Measurements from ENCODE around the gene BICD2.

The BICD2 gene

DNA sequence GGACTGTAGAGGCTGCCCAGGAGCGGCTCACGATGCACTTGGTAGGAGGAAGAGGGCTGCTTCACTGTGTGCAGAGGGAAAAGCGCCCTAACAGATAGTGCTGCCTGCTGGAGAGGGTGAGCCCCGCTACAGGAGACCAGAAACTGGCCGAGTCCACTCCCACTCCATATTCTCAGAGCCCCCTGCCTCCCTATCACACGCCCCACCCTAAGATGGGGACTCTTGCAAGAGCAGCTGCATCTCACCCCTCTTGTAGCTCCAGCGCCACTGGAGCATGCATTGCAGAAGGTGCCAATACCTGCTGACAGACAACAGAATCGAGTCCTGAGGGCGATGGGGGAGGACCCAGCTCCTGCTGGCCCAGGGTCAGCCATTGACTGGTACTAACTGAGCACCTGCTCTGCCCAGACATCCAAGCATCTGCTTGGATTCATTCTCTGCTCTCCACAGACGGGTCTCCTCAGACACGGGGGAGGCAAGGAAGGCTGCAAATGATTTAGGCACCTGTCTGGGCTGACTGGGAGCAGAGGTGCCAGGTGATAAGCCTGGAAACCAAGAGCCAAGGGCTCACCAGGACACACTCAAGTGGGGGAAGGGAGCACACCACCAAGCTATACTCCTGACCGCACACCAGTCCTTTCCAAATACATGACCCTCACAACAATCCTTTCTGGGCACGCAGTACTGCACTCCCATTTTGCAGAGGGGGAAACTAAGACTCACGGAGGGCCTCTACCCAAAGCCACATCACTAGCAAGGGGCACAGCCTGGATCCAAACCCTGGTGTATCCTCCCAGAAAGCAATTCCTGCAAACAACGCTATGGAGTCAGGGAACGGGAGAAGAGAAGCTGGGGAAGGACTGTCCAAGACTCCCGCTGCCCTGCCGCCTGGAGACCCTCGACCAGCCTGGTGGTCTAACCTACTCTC lies 1.6 kb downstream of the BICD2 start:
- no peak for TF ChIP-seq ZNF274 (IDR thresholded peaks at IDR 0.05; ENCODE audit: low read depth, low read length)
- H3K4me3 ChIP-seq (ENCODE audit: low read length) = peak overlapping the region; percentile 97

DNA sequence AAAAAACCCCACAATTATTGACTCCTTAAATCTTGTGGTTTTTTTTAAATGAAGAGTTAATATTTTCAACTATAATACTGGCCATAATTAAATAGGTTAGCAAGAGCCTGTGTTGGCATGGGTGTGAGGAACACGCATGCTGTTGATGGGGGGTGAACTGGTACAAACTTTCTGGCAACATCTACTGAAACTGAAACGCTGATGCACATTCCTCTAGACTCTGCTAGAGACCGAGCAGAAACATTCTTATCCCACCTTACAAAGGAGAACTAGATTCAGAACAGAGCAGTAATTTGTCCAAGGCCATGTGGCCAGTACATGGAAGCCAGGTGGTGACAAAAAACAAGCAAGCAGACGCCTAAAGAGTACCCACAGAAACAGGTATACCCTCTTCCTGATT lies 2.4 kb downstream of the BICD2 start:
- H3K4me3 ChIP-seq (ENCODE audit: low read length) = no peak overlapping the region; the same call in 1 of the 2 replicates
- no peak for TF ChIP-seq ZNF274 (IDR thresholded peaks at IDR 0.05; ENCODE audit: low read depth, low read length)

DNA sequence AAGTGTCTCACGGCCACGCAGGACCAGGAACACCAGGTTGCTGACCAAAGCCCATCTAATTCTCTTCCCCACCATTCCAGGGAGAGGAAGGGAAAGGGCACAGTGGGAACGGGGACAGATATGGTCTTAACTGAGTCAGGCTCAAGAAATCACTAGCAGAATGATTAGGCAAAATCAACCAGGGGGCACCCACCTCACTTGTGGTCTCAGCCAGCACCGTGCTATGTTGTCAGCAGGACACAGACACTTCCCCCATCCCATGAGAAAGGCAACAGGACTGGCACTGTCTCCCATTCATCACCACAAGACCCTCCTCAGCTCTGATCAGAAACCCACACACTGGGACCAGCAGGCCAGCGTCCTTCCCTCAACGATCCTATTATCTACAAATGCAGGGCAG lies 2.9 kb downstream of the BICD2 start:
- H3K4me3 ChIP-seq (ENCODE audit: low read length) = no peak overlapping the region
- TF ChIP-seq ZNF274 (IDR thresholded peaks at IDR 0.05; ENCODE audit: low read depth, low read length) = no peak

DNA sequence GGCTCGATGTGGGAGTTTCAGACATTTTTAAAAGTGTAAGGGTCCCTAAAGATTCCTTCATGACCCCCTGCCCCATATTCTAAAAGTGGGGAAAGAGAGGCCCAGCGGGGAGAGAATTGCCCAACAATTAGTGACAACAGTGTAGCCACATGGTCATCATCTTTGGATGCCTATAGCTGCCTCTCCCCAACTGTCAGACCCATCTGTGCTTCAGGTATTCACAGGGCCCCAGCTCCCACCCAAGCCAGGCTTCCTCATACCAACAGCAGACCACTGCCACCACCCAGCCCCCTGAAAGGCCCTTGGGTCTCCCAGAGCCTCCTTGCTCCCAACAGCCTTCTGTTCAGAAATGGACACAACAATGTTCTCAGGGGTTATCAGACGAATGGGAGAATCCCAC lies 4.1 kb downstream of the BICD2 start:
- H3K4me3 ChIP-seq (ENCODE audit: low read length) = no peak overlapping the region
- no peak for TF ChIP-seq ZNF274 (IDR thresholded peaks at IDR 0.05; ENCODE audit: low read depth, low read length)

DNA sequence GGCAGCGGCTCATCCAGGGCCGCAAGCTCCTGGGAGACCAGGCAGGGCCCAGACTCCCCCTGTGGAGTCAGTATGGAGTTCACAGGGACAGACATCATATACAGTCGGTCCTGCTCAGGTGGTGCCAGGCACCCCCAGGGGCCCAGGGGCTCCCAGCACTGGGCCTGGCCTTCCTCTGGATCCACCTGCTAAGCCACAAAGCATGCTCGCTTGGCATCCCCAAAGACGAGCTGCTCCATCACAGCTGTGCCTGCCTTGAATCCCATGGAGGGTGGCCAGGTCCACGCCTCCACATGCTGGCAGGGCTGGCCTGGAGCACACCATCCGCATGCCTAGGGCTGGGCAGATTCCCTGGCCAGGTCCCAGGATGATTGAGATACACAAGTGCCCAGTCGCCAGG lies 4.6 kb downstream of the BICD2 start:
- TF ChIP-seq ZNF274 (IDR thresholded peaks at IDR 0.05; ENCODE audit: low read depth, low read length) = no peak
- no peak overlapping the region for H3K4me3 ChIP-seq (ENCODE audit: low read length)

DNA sequence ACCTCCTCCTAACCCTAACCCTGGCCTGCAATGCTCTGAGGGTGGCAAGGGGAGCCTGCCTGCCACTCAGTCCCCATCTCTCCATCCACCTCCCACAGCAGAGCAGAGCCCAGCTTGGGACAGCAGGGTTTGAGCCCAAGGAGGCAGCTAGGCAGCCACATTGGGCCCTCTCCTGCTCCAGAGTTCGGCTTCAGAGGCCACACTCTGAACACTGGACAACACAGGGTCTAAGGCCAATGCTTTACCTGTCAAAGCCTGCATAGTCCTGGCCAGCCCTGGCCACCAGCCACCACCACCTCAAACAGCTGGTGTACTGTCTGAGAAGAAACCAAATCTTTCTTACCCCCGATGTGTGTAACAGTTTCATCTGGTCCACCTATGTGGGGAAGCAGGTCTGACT lies 5.2 kb downstream of the BICD2 start:
- TF ChIP-seq ZNF274 (IDR thresholded peaks at IDR 0.05; ENCODE audit: low read depth, low read length) = no peak
- H3K4me3 ChIP-seq (ENCODE audit: low read length) = no peak overlapping the region

DNA sequence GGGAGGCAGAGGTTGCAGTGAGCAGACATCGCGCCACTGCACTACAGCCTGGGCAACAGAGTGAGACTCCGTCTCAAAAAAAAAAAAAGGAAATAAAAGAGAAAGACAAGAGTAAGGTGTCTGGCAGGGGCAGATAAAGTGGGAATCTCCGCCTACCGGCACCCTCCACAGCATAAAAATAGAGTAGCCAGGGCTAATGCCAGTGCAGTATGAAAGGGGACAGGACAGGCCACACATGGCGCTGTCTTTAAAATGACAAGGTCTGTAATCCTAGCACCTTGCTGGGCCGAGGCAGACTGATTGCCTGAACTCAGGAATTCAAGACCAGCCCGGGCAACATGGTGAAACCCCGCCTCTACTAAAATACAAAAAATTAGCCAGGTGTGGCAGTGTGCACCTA lies 7.8 kb downstream of the BICD2 start:
- no peak for TF ChIP-seq ZNF274 (IDR thresholded peaks at IDR 0.05; ENCODE audit: low read depth, low read length)
- H3K4me3 ChIP-seq (ENCODE audit: low read length) = no peak overlapping the region

DNA sequence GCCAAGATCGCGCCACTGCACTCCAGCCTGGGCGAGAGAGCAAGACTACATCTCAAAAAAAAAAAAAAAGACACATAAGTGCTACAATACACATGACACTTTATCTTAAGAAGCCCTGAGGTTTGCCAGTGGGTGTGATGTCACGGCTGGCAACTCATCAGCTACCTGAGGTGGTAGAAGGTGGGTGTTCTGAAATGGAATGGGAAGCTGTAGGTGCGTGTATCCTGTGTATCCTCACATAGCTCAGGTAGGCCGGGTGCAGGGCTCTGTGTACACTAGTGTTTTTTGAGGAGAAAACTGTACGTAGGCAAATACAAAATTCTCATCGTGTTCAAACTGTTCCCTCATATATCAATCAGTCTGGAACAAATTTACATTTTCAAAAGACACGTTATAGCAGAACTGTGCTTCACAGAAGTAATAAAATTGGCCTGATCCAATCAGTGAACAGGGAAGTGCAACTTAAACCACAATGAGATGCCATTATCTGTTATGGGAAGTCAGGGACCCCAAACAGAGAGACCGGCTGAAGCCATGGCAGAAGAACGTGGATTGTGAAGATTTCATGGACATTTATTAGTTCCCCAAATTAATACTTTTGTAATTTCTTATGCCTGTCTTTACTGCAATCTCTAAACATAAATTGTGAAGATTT lies 10.4 kb downstream of the BICD2 start:
- no peak overlapping the region for H3K4me3 ChIP-seq (ENCODE audit: low read length)
- no peak for TF ChIP-seq ZNF274 (IDR thresholded peaks at IDR 0.05; ENCODE audit: low read depth, low read length)

DNA sequence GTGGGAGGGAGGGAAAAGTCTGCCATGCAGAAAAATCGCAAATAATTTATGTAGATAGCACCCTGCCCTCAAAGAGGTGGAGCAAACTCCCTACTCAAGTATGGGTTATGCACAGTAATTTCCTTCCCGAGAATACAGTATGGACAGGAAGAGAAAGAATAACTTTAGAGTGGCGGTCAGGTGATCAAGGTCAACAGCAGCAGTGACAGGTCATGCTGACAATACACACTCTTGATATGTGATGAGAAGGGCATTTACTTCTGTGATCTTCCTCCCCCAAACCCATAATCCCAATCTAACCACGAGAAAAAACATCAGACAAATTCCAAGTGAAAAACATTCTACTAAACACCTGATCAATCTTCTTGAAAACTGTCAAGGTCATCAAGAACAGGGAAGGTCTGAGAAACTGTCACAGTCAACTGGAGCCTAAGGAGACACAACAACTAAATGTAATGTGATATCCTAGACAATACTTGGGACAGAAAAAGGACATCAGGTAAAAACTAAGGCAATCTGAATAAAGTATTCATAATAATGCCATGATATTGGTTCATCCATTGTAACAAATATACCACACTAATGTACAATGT lies 11.7 kb downstream of the BICD2 start:
- TF ChIP-seq ZNF274 (IDR thresholded peaks at IDR 0.05; ENCODE audit: low read depth, low read length) = no peak
- no peak overlapping the region for H3K4me3 ChIP-seq (ENCODE audit: low read length)

DNA sequence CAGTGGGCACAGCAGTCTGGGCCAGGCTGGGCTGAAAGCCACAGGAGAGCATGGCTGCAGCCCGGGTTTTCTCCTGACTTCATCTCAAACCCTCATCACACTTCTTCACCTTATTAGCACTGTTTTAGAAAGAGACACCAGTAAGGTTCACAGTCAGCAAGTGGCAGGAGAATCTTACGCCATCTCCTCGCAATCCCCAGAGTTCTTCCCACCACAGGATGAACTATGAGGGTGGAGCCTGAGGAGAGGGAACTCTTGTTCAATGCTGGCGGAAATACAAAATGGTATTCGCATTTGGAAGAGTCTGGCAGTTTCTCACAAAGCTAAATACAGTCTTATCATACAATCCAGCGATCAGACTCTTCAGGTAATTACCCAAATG lies 14.7 kb downstream of the BICD2 start:
- TF ChIP-seq ZNF274 (IDR thresholded peaks at IDR 0.05; ENCODE audit: low read depth, low read length) = no peak

DNA sequence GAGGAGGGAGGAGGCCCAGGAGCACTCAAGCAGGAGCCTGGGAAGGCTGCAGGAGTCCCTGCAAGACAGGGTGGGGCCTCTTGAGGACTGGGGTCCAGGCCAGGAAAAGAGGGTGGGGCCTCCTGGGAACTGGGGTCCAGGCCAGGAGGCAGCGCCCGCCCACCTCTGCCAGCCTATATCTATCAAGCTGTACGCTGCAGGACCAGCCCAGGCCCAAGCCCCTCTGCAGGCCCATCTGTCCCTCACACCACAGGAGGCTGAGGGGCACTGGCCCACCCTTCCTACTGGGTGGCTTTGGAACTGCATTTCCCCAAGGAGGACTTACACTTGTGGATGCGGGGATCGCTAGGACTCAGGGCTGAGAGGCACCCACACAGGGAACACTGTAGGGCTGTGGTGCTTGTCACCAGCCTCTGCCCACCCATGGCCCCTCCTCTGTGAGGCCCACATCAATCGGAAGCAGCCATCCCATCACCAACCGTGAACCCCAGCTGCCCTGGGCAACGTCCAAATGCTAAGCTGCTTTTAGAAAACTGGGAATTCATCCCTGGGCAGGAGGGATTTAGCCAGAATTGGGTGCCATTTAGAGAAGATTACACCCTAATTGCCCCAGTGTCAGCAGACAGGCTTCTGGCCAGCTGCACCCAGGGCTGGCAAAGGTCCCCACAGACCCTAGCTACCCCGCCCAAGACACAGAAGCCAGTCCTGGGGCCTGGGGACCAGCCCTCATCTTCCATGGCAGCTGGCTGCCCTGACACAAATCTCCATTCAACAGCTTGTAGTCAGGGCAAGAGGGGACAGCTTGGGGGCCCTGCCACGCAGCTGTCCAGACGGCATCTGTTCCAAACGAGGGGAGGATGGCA lies 15.3 kb downstream of the BICD2 start:
- TF ChIP-seq ZNF274 (IDR thresholded peaks at IDR 0.05; ENCODE audit: low read depth, low read length) = no peak
- H3K4me3 ChIP-seq (ENCODE audit: low read length) = no peak overlapping the region

More for the DNA sequence above, 14.7 kb downstream of the BICD2 start:
- H3K4me3 ChIP-seq (ENCODE audit: low read length) = no peak overlapping the region

DNA sequence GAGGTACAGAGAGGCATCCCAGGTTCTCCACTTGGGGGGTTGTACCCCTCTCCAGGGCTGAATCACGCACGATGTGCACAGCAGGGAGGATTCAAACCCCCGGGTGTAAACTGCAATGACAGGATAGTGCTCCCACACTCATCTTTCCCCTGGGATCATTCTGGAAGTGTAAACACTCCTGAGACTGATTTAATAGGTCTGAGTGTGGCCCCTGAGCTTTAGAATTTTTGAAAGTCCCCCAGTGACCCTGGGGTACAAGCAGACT lies 16.5 kb downstream of the BICD2 start:
- TF ChIP-seq ZNF274 (IDR thresholded peaks at IDR 0.05; ENCODE audit: low read depth, low read length) = no peak
- no peak overlapping the region for H3K4me3 ChIP-seq (ENCODE audit: low read length)

DNA sequence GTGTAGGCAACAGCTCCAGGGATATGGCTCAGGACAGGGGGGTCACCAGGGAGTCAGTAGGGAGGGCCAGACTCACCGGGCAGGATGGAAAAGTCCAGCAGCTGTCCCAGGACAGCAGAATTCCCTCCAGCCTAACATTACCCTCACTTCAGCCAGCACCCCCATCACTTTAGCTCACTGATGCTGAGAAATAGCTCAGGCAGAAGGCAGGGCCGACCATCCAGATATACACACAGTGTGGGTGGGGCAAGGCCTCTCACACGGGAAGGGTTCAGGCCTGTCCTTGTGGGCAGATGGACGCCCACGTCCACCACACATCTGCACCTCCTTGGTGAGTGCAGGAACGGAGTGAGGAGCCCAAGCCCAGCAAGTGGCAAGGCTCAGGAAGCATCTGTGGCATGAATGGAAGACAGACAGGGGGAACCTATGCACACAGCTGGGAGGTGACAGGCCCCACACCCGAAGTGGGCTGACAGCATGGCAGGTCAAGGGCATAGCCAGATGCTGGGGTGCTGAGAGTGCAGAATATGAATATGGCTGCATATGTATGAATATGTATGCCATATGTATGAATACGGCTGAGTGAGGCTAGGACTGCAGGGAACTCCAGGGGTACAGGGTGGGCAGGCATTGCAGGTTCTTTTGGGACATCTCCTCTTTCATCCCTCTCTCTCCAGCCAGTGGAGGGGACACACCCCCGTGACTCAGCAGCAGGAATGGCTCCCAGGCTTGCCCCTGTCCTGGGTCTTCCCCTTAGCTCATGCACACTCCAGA lies 17.0 kb downstream of the BICD2 start:
- H3K4me3 ChIP-seq (ENCODE audit: low read length) = no peak overlapping the region

More for the DNA sequence above, 17.0 kb downstream of the BICD2 start:
- TF ChIP-seq ZNF274 (IDR thresholded peaks at IDR 0.05; ENCODE audit: low read depth, low read length) = no peak

Measured in GM08714 (cell line).